HCT116 (cell line): ENCODE measurements around the gene ATP6V1E1. TPM values are rescaled to one million over a fixed set of nuclear protein-coding genes. Genes with fewer than 3 reads are reported as not detected.

ENCODE experiments used
- ATAC-seq: fragments of 200-7000 bp; cut with Tn5 transposase; 2 replicates; pipeline ENCODE4 v1.9.1; 2020; ENCODE audit warnings: mild to moderate bottlenecking, moderate library complexity
- BruUV-seq: library from RNA; stranded (reverse); fragments of 400-500 nt; replicated peaks from 2 replicates; lab custom pipeline; 2021; lab: Mats Ljungman, UMichigan
- CTCF ChIA-PET: fragments of 300-600 bp; sonication (Branson Sonifier 250); formaldehyde crosslinking; loops from one replicate; lab custom pipeline; 2021; ENCODE audit warnings: antibody characterized with exemption; lab: Charles Lee
- POLR2A ChIA-PET: fragments of 300-600, 350-600 bp; sonication (Branson Sonifier 250); formaldehyde crosslinking; loops from one replicate; lab custom pipeline; 2021; ENCODE audit warnings: antibody characterized with exemption; lab: Charles Lee
- RAD21 ChIA-PET, 2 experiments: fragments of 300-600 bp; sonication (Branson Sonifier 250); formaldehyde crosslinking; loops; one replicate each; lab custom pipeline; 2023; ENCODE audit warnings: low total read pairs in 2 of 2; ENCODE audit not compliant: uncharacterized antibody in 2 of 2, unreplicated experiment in 2 of 2, low non-redundant PET in 1 of 2; lab: Charles Lee
- DNase-seq: peaks from one replicate; pipeline ENCODE4 v3.0.0-alpha.2; 2010; ENCODE audit warnings: low read depth, low spot score
- H2AFZ ChIP-seq: fragments of 200-600 bp; shearing (Covaris generic), sonication (generic); 2 replicates; pipeline ENCODE4 v1.6.1; 2017; ENCODE audit warnings: low read depth, mixed run types, mixed read lengths, antibody characterized with exemption, low read length; ENCODE audit not compliant: poor library complexity, severe bottlenecking
- H3K27ac ChIP-seq: 2 replicates; pipeline ENCODE4 v1.5.1; 2012; ENCODE audit warnings: low read depth, low read length
- H3K27me3 ChIP-seq: fragments of 200-600 bp; sonication (generic); 2 replicates; pipeline ENCODE4 v1.6.1; 2016; ENCODE audit warnings: mixed run types, low read length, mixed read lengths; ENCODE audit not compliant: insufficient read depth
- H3K36me3 ChIP-seq, 2 experiments: fragments of 200-500 bp in 1 of 2; fragments of 200-600 bp in 1 of 2; sonication (Bioruptor generic) in 1 of 2; sonication (generic) in 1 of 2; 2 replicates each; pipeline versions ENCODE4 v1.5.1 to v1.6.1; 2014 to 2016; ENCODE audit warnings: low read length in 2 of 2, inconsistent platforms in 1 of 2, mixed read lengths in 1 of 2, mixed run types in 1 of 2; ENCODE audit not compliant: insufficient read depth in 2 of 2, control insufficient read depth in 1 of 2
- H3K4me1 ChIP-seq, 2 experiments: fragments of 200-600 bp in 1 of 2; sonication (generic) in 1 of 2; 2 replicates each; pipeline versions ENCODE4 v1.5.1 to v1.6.1; 2012 to 2017; ENCODE audit warnings: low read length in 2 of 2, inconsistent platforms in 1 of 2, mild to moderate bottlenecking in 1 of 2, mixed read lengths in 1 of 2, mixed run types in 1 of 2, moderate library complexity in 1 of 2; ENCODE audit not compliant: insufficient read depth in 2 of 2, control insufficient read depth in 1 of 2
- H3K4me2 ChIP-seq: fragments of 200-600 bp; sonication (generic); 2 replicates; pipeline ENCODE4 v1.6.1; 2017; ENCODE audit warnings: mixed run types, low read length, mixed read lengths
- H3K4me3 ChIP-seq, 2 experiments: fragments of 200-600 bp in 1 of 2; sonication (generic) in 1 of 2; replicated peaks in 1 of 2; 2 replicates each; pipeline ENCODE4 v1.5.1; 2011 to 2016; ENCODE audit warnings: low read length in 2 of 2, control low read depth in 1 of 2, low read depth in 1 of 2, mild to moderate bottlenecking in 1 of 2, mixed read lengths in 1 of 2, mixed run types in 1 of 2
- H3K79me2 ChIP-seq: fragments of 200-600 bp; sonication (generic); 2 replicates; pipeline ENCODE4 v1.6.1; 2017; ENCODE audit warnings: mild to moderate bottlenecking, mixed run types, low read length, moderate library complexity, mixed read lengths; ENCODE audit not compliant: insufficient read depth
- H3K9ac ChIP-seq: fragments of 200-600 bp; sonication (generic); 2 replicates; pipeline ENCODE4 v1.6.1; 2016; ENCODE audit warnings: low read length, mixed read lengths
- H3K9me2 ChIP-seq: fragments of 200-600 bp; sonication (generic), shearing (Covaris generic); 2 replicates; pipeline ENCODE4 v1.6.1; 2017; ENCODE audit warnings: mixed run types, mild to moderate bottlenecking, moderate library complexity; ENCODE audit not compliant: insufficient read depth
- H3K9me3 ChIP-seq, 2 experiments: fragments of 200-500 bp in 1 of 2; fragments of 200-600 bp in 1 of 2; sonication (Bioruptor generic) in 1 of 2; sonication (generic) in 1 of 2; 2 replicates each; pipeline ENCODE4 v1.6.1; 2014 to 2017; ENCODE audit warnings: low read length in 2 of 2, mixed read lengths in 2 of 2, inconsistent platforms in 1 of 2, low read depth in 1 of 2, mild to moderate bottlenecking in 1 of 2, mixed run types in 1 of 2, moderate library complexity in 1 of 2; ENCODE audit not compliant: control insufficient read depth in 1 of 2, insufficient read depth in 1 of 2
- H4K20me1 ChIP-seq: fragments of 200-600 bp; sonication (generic), shearing (Covaris generic); 2 replicates; pipeline ENCODE4 v1.6.1; 2017; ENCODE audit warnings: mixed run types, mild to moderate bottlenecking, moderate library complexity; ENCODE audit not compliant: insufficient read depth
- ATF3 ChIP-seq: IDR thresholded peaks from 2 replicates; pipeline ENCODE4 v1.6.1; 2012
- CBX3 ChIP-seq: IDR thresholded peaks from 2 replicates; pipeline ENCODE4 v1.6.1; 2012; ENCODE audit warnings: low read depth
- CEBPB ChIP-seq: IDR thresholded peaks from 2 replicates; pipeline ENCODE4 v1.6.1; 2012; ENCODE audit warnings: low read depth
- CTCF ChIP-seq, 3 experiments: fragments of 200-600 bp in 1 of 3; sonication (generic) in 1 of 3; IDR thresholded peaks in 2 of 3; conservative IDR thresholded peaks in 1 of 3; 2 replicates each; pipeline ENCODE4 v1.5.1; 2012 to 2017; ENCODE audit warnings: low read depth in 2 of 3, low read length in 2 of 3, antibody characterized with exemption in 1 of 3, borderline replicate concordance in 1 of 3, control low read depth in 1 of 3, mild to moderate bottlenecking in 1 of 3, mixed read lengths in 1 of 3, mixed run types in 1 of 3, moderate library complexity in 1 of 3; ENCODE audit not compliant: insufficient read depth in 1 of 3
- ELF1 ChIP-seq: IDR thresholded peaks from 2 replicates; pipeline ENCODE4 v1.6.1; 2012; ENCODE audit warnings: low read depth, borderline replicate concordance
- FOSL1 ChIP-seq: IDR thresholded peaks from 2 replicates; pipeline ENCODE4 v1.6.1; 2012; ENCODE audit warnings: low read depth
- JUND ChIP-seq: IDR thresholded peaks from 2 replicates; pipeline ENCODE4 v1.6.1; 2012
- RAD21 ChIP-seq: IDR thresholded peaks from 2 replicates; pipeline ENCODE4 v1.6.1; 2012; ENCODE audit warnings: low read depth, mild to moderate bottlenecking
- SIN3A ChIP-seq: IDR thresholded peaks from 2 replicates; pipeline ENCODE4 v1.6.1; 2012; ENCODE audit warnings: low read depth
- YY1 ChIP-seq: IDR thresholded peaks from 2 replicates; pipeline ENCODE4 v1.6.1; 2011; ENCODE audit warnings: low read length, low read depth, moderate library complexity, mild to moderate bottlenecking; ENCODE audit not compliant: insufficient replicate concordance; ENCODE audit errors: extremely low read depth
- ZBTB33 ChIP-seq: IDR thresholded peaks from 2 replicates; pipeline ENCODE4 v1.6.1; 2011; ENCODE audit warnings: mild to moderate bottlenecking, low read length, moderate library complexity; ENCODE audit not compliant: insufficient replicate concordance; ENCODE audit errors: extremely low read depth
- ZFX ChIP-seq: fragments of 450-650 bp; IDR thresholded peaks from 2 replicates; pipeline ENCODE4 v1.6.1; 2017
- intact Hi-C: fragments of 100-400 bp; cut with micrococcal nuclease; formaldehyde crosslinking; loops from 2 replicates; pipeline ENCODE4 v1.10.0; 2022
- total RNA-seq: library from RNA; stranded (reverse); gene quantifications from one replicate; pipeline ENCODE4 v1.2.1, GENCODE V29; 2021; ENCODE audit not compliant: unreplicated experiment

Gene ATP6V1E1
- total RNA-seq, 1 experiment from 2014 or later, result 107 TPM

GRCh38 chr22:17655289-17655688, 26.7 kb upstream of the ATP6V1E1 start:
- Histone ChIP-seq H3K9me3 (no peaks in the 10 kb centered on the region), H4K20me1 (no peaks in the 10 kb centered on the region), H3K9me2 (no peaks in the 10 kb centered on the region), H2AFZ (no peak overlapping the region), H3K27me3 (no peaks in the 10 kb centered on the region), H3K79me2 (peaks cover 4% of the 10 kb centered on the region), H3K36me3 (peaks cover 3 to 6% of the 10 kb centered on the region in 2 experiments; a peak in 3 of 4 replicates), H3K4me3 (no peak overlapping the region), H3K27ac (no peak overlapping the region), H3K4me2 (no peak overlapping the region), H3K4me1 (no peaks in the 10 kb centered on the region), H3K9ac (no peak overlapping the region)
- intact Hi-C loops, result no loop called here
- ATAC-seq (no peak), DNase-seq (no peak)
- RAD21 ChIA-PET, result no interaction called here
- POLR2A ChIA-PET, result no interaction called here
- no peak for TF ChIP-seq ELF1
- no TSS peak for BruUV-seq
- CTCF ChIA-PET, result no interaction called here

- DNase-seq, result no peak
- ChIA-PET CTCF (no interaction called here), POLR2A (no interaction called here), RAD21 (no interaction called here)
- Histone ChIP-seq H2AFZ (no peak overlapping the region), H3K9ac (no peak overlapping the region), H4K20me1 (no peaks in the 10 kb centered on the region), H3K4me1 (no peaks in the 10 kb centered on the region; a peak in 1 of 4 replicates), H3K4me2 (no peak overlapping the region), H3K4me3 (no peak overlapping the region), H3K9me3 (no peaks in the 10 kb centered on the region), H3K27me3 (no peaks in the 10 kb centered on the region), H3K9me2 (no peaks in the 10 kb centered on the region), H3K36me3 (no peaks in the 10 kb centered on the region), H3K79me2 (peaks cover 20% of the 10 kb centered on the region), H3K27ac (no peak overlapping the region)
- intact Hi-C loops, result no loop called here
- TF ChIP-seq RAD21 (no peak), ZFX (no peak), SIN3A (no peak), YY1 (no peak), ELF1 (no peak), JUND (no peak), FOSL1 (no peak), CBX3 (no peak), CTCF (IDR thresholded peaks at IDR 0.05 in 2 of 3, conservative IDR thresholded peaks at IDR 0.05 in 1 of 3; ENCODE audit: borderline replicate concordance in 1 of 3, insufficient read depth in 1 of 3, low read depth in 2 of 3, low read length in 2 of 3) (no peak), ATF3 (no peak), ZBTB33 (no peak), CEBPB (no peak)
- BruUV-seq, result no TSS peak
- ATAC-seq, result no peak
Measured at GRCh38 chr22:17648569-17648968, 20.0 kb upstream of the ATP6V1E1 start.
